K562 (cell line): ENCODE results near the gene SNX19.

ENCODE experiments used
- ZC3H11A ChIP-seq: IDR thresholded peaks from 2 replicates; pipeline ENCODE4 v1.6.1; 2012; ENCODE audit warnings: low read depth, low read length, improper control_type of control experiment
- TF ChIP-seq, protein P1 (sequence below): sonication (generic); formaldehyde crosslinking; IDR thresholded peaks from 2 replicates; pipeline ENCODE4 v1.8.1; 2023; ENCODE audit warnings: mild to moderate bottlenecking, missing genetic modification reagents
- TF ChIP-seq, protein P2 (sequence below): fragments of 250-450 bp; sonication (Bioruptor Pico); IDR thresholded peaks from 2 replicates; pipeline ENCODE4 v1.5.0; 2020; ENCODE audit warnings: mild to moderate bottlenecking, borderline replicate concordance
- TF ChIP-seq, protein P3 (sequence below): fragments of 200-800 bp; sonication (Bioruptor generic); IDR thresholded peaks from 2 replicates; pipeline ENCODE4 v1.6.1; 2016; ENCODE audit warnings: missing genetic modification characterization, missing compliant biosample characterization

DNA sequence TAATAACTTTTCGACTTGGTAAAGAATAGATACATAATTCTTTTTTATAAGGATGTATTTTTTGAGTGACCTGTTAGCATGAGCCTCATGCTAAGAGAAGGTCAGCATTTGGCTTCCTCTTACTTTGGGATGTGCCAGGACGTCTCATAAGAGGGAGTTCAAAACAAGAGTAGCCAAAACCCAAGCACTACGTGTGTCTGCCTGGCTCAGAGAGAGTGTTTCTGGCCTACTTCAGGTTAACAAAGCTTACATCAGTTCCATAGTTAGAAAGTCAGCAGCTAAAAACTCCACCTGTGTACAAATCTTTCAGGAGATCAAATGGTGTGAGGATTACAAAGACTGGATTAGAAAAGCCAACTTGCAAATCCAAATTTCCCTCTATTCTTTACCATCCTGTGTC, 13.9 kb downstream of the SNX19 start:
- TF ChIP-seq, protein P1, sequence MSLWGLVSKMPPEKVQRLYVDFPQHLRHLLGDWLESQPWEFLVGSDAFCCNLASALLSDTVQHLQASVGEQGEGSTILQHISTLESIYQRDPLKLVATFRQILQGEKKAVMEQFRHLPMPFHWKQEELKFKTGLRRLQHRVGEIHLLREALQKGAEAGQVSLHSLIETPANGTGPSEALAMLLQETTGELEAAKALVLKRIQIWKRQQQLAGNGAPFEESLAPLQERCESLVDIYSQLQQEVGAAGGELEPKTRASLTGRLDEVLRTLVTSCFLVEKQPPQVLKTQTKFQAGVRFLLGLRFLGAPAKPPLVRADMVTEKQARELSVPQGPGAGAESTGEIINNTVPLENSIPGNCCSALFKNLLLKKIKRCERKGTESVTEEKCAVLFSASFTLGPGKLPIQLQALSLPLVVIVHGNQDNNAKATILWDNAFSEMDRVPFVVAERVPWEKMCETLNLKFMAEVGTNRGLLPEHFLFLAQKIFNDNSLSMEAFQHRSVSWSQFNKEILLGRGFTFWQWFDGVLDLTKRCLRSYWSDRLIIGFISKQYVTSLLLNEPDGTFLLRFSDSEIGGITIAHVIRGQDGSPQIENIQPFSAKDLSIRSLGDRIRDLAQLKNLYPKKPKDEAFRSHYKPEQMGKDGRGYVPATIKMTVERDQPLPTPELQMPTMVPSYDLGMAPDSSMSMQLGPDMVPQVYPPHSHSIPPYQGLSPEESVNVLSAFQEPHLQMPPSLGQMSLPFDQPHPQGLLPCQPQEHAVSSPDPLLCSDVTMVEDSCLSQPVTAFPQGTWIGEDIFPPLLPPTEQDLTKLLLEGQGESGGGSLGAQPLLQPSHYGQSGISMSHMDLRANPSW (CRISPR knock-in tag): no peak
- TF ChIP-seq, protein P2, sequence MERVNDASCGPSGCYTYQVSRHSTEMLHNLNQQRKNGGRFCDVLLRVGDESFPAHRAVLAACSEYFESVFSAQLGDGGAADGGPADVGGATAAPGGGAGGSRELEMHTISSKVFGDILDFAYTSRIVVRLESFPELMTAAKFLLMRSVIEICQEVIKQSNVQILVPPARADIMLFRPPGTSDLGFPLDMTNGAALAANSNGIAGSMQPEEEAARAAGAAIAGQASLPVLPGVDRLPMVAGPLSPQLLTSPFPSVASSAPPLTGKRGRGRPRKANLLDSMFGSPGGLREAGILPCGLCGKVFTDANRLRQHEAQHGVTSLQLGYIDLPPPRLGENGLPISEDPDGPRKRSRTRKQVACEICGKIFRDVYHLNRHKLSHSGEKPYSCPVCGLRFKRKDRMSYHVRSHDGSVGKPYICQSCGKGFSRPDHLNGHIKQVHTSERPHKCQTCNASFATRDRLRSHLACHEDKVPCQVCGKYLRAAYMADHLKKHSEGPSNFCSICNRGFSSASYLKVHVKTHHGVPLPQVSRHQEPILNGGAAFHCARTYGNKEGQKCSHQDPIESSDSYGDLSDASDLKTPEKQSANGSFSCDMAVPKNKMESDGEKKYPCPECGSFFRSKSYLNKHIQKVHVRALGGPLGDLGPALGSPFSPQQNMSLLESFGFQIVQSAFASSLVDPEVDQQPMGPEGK (CRISPR knock-in tag): no peak
- TF ChIP-seq ZC3H11A: no peak
- TF ChIP-seq, protein P3, sequence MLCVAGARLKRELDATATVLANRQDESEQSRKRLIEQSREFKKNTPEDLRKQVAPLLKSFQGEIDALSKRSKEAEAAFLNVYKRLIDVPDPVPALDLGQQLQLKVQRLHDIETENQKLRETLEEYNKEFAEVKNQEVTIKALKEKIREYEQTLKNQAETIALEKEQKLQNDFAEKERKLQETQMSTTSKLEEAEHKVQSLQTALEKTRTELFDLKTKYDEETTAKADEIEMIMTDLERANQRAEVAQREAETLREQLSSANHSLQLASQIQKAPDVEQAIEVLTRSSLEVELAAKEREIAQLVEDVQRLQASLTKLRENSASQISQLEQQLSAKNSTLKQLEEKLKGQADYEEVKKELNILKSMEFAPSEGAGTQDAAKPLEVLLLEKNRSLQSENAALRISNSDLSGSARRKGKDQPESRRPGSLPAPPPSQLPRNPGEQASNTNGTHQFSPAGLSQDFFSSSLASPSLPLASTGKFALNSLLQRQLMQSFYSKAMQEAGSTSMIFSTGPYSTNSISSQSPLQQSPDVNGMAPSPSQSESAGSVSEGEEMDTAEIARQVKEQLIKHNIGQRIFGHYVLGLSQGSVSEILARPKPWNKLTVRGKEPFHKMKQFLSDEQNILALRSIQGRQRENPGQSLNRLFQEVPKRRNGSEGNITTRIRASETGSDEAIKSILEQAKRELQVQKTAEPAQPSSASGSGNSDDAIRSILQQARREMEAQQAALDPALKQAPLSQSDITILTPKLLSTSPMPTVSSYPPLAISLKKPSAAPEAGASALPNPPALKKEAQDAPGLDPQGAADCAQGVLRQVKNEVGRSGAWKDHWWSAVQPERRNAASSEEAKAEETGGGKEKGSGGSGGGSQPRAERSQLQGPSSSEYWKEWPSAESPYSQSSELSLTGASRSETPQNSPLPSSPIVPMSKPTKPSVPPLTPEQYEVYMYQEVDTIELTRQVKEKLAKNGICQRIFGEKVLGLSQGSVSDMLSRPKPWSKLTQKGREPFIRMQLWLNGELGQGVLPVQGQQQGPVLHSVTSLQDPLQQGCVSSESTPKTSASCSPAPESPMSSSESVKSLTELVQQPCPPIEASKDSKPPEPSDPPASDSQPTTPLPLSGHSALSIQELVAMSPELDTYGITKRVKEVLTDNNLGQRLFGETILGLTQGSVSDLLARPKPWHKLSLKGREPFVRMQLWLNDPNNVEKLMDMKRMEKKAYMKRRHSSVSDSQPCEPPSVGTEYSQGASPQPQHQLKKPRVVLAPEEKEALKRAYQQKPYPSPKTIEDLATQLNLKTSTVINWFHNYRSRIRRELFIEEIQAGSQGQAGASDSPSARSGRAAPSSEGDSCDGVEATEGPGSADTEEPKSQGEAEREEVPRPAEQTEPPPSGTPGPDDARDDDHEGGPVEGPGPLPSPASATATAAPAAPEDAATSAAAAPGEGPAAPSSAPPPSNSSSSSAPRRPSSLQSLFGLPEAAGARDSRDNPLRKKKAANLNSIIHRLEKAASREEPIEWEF (CRISPR knock-in tag): no peak
